ENCODE results near the gene TMEM151A. TPM values are rescaled to one million over a fixed set of nuclear protein-coding genes. Genes with fewer than 3 reads are reported as not detected.
A peak's percentile ranks its signal among the peaks of the same experiment; 100 is the strongest.

Gene TMEM151A
- total RNA-seq, 1 experiment from 2014 or later, result 1.4 TPM

DNA sequence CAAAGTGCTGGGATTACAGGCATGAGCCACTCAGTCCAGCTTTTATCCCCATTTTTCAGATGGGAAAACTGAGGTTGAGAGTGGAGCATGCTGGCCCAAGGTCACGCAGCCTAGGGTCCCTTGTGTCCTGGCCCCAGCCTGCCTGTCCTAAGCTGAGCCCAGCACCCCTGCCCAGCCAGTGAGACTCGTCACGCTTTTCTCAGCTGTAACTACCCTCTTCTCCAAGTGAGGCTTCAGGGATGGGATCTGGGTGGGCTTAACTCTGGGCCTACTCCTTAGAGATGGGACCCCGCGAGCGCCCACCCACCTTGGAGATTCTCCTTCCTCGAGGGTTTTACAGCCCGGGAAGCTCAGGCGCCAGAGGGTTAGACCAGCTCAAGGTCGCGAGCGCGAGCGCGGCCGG is 390 bp upstream of the TMEM151A start:
- CTCF ChIA-PET, result interaction anchor here (0.6 to 1.5 kb wide), 3 partner anchors 9 to 167 kb away, joined by 3 read pairs; no protein-coding TSS in a partner anchor
- no peak overlapping the region for H3K27ac Mint-ChIP-seq (ENCODE audit: unreplicated experiment)
- peak overlapping the region; percentile 80 for H3K4me3 Mint-ChIP-seq (ENCODE audit: low read depth, unreplicated experiment)
- H3K36me3 Mint-ChIP-seq (ENCODE audit: insufficient read depth, unreplicated experiment), result peaks cover 36% of the 10 kb centered on the region
- peaks cover 31% of the 10 kb centered on the region for H3K4me1 Mint-ChIP-seq (ENCODE audit: low read depth, unreplicated experiment)
- BruUV-seq (replicated peaks), result no TSS peak
- H3K9me3 Mint-ChIP-seq (ENCODE audit: low read depth, unreplicated experiment), result no peaks in the 10 kb centered on the region
- intact Hi-C loops (cut with micrococcal nuclease; ENCODE audit: unreplicated experiment), result no loop called here
- TF ChIP-seq, protein P1, sequence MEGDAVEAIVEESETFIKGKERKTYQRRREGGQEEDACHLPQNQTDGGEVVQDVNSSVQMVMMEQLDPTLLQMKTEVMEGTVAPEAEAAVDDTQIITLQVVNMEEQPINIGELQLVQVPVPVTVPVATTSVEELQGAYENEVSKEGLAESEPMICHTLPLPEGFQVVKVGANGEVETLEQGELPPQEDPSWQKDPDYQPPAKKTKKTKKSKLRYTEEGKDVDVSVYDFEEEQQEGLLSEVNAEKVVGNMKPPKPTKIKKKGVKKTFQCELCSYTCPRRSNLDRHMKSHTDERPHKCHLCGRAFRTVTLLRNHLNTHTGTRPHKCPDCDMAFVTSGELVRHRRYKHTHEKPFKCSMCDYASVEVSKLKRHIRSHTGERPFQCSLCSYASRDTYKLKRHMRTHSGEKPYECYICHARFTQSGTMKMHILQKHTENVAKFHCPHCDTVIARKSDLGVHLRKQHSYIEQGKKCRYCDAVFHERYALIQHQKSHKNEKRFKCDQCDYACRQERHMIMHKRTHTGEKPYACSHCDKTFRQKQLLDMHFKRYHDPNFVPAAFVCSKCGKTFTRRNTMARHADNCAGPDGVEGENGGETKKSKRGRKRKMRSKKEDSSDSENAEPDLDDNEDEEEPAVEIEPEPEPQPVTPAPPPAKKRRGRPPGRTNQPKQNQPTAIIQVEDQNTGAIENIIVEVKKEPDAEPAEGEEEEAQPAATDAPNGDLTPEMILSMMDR (IDR thresholded peaks at IDR 0.05; ENCODE audit: unreplicated experiment), result no peak
- no peak for DNase-seq
- peaks cover 40% of the 10 kb centered on the region for H3K27me3 Mint-ChIP-seq (ENCODE audit: unreplicated experiment)

DNA sequence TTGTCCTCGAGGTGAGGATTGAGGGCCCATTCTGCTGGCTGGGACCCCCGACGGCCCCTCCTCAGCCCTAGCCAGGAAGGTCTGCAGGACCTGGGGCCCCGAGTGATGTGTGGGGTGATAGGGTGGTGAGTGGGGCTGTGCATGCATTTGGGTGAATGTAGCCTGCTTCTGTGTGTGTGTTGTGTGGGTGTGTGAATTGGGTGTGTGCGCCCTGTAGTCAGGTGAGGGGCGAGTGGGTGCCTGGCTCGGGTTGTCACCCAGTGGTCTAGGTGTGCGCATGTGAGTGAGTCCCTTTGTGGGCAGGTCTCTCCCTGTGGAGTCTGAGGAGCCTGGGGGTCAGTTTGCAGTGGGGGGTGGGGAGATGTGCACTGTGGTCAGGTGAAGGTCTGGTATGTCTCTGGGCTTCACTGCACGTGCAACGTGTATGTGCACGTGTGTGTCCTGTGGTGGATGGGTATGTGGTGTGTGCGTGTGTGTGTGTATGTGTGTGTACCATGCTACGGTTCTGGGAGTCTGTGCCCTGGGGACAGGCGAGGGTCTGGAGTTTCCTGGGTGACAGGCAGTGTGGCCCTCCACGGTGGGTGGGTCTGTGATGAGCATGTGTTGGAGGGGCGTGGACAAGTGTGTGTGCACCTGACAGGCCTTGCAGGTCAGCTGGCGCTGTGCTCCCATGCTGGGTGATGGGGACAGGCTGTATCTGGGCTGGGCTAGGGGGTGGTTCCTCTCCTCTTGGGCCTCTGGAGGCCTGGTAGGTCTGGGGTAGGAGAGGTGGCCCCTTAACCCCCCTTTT is 1.0 kb downstream of the TMEM151A start:
- Mint-ChIP-seq H3K4me1 (ENCODE audit: low read depth, unreplicated experiment) (peaks cover 31% of the 10 kb centered on the region), H3K27ac (ENCODE audit: unreplicated experiment) (no peak overlapping the region), H3K4me3 (ENCODE audit: low read depth, unreplicated experiment) (peak overlapping the region; percentile 13), H3K36me3 (ENCODE audit: insufficient read depth, unreplicated experiment) (peaks cover 32% of the 10 kb centered on the region), H3K9me3 (ENCODE audit: low read depth, unreplicated experiment) (no peaks in the 10 kb centered on the region), H3K27me3 (ENCODE audit: unreplicated experiment) (peaks cover 55% of the 10 kb centered on the region)
- TF ChIP-seq, protein P1 (IDR thresholded peaks at IDR 0.05; ENCODE audit: unreplicated experiment), result no peak
- intact Hi-C loops (cut with micrococcal nuclease; ENCODE audit: unreplicated experiment), result no loop called here
- CTCF ChIA-PET, result interaction anchor here (1.3 kb wide), 1 partner anchor 20 kb away, joined by 3 read pairs; no protein-coding TSS in a partner anchor
- no TSS peak for BruUV-seq (replicated peaks)
- DNase-seq, result no peak

DNA sequence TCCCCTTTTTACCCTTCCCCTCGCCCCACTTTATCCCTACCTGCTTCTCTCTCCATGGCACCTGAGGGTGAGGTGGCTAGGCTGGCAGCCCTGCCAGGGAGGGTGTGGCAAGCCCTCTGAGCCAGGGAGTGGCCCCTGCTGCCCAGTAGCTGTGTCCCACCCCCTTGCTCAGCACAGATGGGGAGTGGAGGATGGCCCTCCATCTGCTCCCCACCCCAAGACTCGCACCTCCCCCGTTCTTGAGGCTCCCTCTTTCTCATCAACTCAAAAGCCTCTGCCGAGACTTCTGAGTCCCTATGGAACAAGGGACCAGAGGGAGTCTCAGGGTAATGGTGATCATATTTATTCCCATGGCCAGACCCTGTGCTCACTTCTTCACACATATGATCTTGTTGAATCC is 1.7 kb downstream of the TMEM151A start:
- no TSS peak for BruUV-seq (replicated peaks)
- CTCF ChIA-PET, result interaction anchor here (1.3 kb wide), 1 partner anchor 19 kb away, joined by 3 read pairs; no protein-coding TSS in a partner anchor
- Mint-ChIP-seq H3K27ac (ENCODE audit: unreplicated experiment) (no peak overlapping the region), H3K27me3 (ENCODE audit: unreplicated experiment) (peaks cover 56% of the 10 kb centered on the region), H3K4me1 (ENCODE audit: low read depth, unreplicated experiment) (peaks cover 31% of the 10 kb centered on the region), H3K36me3 (ENCODE audit: insufficient read depth, unreplicated experiment) (peaks cover 27% of the 10 kb centered on the region), H3K9me3 (ENCODE audit: low read depth, unreplicated experiment) (no peaks in the 10 kb centered on the region), H3K4me3 (ENCODE audit: low read depth, unreplicated experiment) (no peak overlapping the region)
- DNase-seq, result no peak
- intact Hi-C loops (cut with micrococcal nuclease; ENCODE audit: unreplicated experiment), result no loop called here
- TF ChIP-seq, protein P1 (IDR thresholded peaks at IDR 0.05; ENCODE audit: unreplicated experiment), result no peak

DNA sequence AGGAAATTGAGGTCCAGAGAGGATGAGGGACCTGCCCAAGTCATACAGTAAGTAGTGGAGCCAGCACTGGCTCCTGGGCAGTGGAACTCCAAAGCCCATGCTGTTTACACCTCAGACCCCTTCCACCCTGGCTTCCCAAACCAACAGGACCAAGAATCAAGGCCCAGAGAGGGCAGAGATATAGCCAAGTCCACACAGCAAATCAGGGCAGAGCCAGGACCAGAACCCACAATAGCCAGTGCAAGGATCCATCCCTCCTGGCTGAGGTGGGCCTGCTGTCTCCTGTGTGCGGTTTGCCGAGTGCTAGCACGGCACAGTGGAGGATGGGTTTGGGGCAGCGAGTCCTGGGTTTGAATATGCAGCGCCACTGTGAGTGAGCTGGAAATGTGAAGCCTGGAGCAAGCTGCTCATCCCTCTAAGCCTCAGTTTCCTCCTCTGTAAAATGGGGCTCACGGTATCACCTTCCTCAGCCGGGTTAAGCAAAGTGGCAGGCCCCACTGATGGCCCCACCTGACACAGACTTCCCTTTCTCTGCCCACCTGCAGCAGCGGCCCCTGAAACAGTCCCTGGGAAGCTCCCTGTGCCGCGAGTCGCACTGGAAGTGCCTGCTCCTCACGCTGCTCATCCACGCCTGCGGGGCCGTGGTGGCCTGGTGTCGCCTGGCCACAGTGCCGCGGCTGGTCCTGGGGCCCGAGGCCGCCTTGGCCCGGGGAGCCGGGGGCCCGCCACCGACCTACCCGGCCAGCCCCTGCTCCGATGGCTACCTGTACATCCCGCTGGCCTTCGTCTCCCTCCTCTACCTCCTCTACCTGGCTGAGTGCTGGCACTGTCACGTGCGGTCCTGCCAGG is 2.3 kb downstream of the TMEM151A start:
- Mint-ChIP-seq H3K4me3 (ENCODE audit: low read depth, unreplicated experiment) (no peak overlapping the region), H3K27ac (ENCODE audit: unreplicated experiment) (no peak overlapping the region), H3K9me3 (ENCODE audit: low read depth, unreplicated experiment) (no peaks in the 10 kb centered on the region), H3K4me1 (ENCODE audit: low read depth, unreplicated experiment) (peaks cover 31% of the 10 kb centered on the region), H3K36me3 (ENCODE audit: insufficient read depth, unreplicated experiment) (peaks cover 21% of the 10 kb centered on the region), H3K27me3 (ENCODE audit: unreplicated experiment) (peaks cover 56% of the 10 kb centered on the region)
- intact Hi-C loops (cut with micrococcal nuclease; ENCODE audit: unreplicated experiment), result no loop called here
- TF ChIP-seq, protein P1 (IDR thresholded peaks at IDR 0.05; ENCODE audit: unreplicated experiment), result no peak
- no peak for DNase-seq
- BruUV-seq (replicated peaks), result no TSS peak
- CTCF ChIA-PET, result interaction anchor here (1.3 kb wide), 1 partner anchor 19 kb away, joined by 3 read pairs; no protein-coding TSS in a partner anchor
